ENCODE results near the gene BCL7C. TPM values are rescaled to one million over a fixed set of nuclear protein-coding genes. Genes with fewer than 3 reads are reported as not detected.

Gene BCL7C
- total and polyA plus RNA-seq, 2 of the 13 experiments (the other 11 are each of a cell fraction or from before 2014, with no cell fraction given), result 17.7 to 33.8 TPM

- TF ChIP-seq ZBTB46 (CRISPR knock-in tag; IDR thresholded peaks at IDR 0.05; ENCODE audit: borderline replicate concordance), result no peak
Measured at GRCh38 chr16:30882429-30883310, 11.2 kb downstream of the BCL7C start (continued).

GRCh38 chr16:30876867-30877266 lies 17.0 kb downstream of the BCL7C start:
- no peak for FAIRE-seq
- in situ Hi-C loops (cut with HindIII; ENCODE audit: extremely low pct_ligation_motif_present, low pct_unique_long_range_greater_than_20kb), result no loop called here
- Histone ChIP-seq H3K4me3 (replicated peaks in 1 of 3; ENCODE audit: insufficient read depth in 1 of 3, low read depth in 2 of 3, low read length in 3 of 3) (peak overlapping the region; percentile 84 to 97 (median 86)), H3K27ac (ENCODE audit: extremely low read length, insufficient read depth, low read length) (peak overlapping the region; percentile 86), H3K4me1 (ENCODE audit: insufficient read depth, low read length) (peaks cover 50% of the 10 kb centered on the region), H3K4me2 (ENCODE audit: low read depth, low read length) (peak overlapping the region; percentile 92), H2AFZ (ENCODE audit: low read length) (no peak overlapping the region), H3K79me2 (ENCODE audit: insufficient read depth, low read length) (peaks cover 20% of the 10 kb centered on the region), H4K20me1 (ENCODE audit: insufficient read depth, low read length) (no peaks in the 10 kb centered on the region), H3K9me3 (ENCODE audit: low read length) (no peaks in the 10 kb centered on the region), H3K36me3 (replicated peaks in 1 of 2; ENCODE audit: control insufficient read depth in 1 of 2, insufficient read depth in 2 of 2, low read length in 2 of 2) (peaks cover 2 to 3% of the 10 kb centered on the region in 2 experiments; a peak in 3 of 5 replicates), H3K9ac (ENCODE audit: insufficient read depth, low read depth, low read length) (peak overlapping the region; percentile 91), H3K27me3 (ENCODE audit: control insufficient read depth in 1 of 2, insufficient read depth in 2 of 2, low read length in 2 of 2) (no peaks in the 10 kb centered on the region; a peak in 1 of 5 replicates)
- ChIA-PET CTCF (ENCODE audit: low intra/inter-chr PET ratio, low total read pairs) (no interaction called here), POLR2A (interaction anchor here (1.1 to 4.8 kb wide), 6 partner anchors 9 to 74 kb away, joined by 3 to 69 read pairs (median 12); partner anchors contain the start of gene CTF1)
- peak; percentile 62 for DNase-seq (ENCODE audit: low spot score)
- WGBS (ENCODE audit: low lambda C conversion rate), result 22% methylated on average over 5 of the region's 5 CpGs
- ATAC-seq, result peak; percentile 58
- intact Hi-C loops (cut with micrococcal nuclease; ENCODE audit: unreplicated experiment), result no loop called here
- no TSS peak for BruUV-seq (replicated peaks)
- TF ChIP-seq ZNF296 (CRISPR knock-in tag; conservative IDR thresholded peaks at IDR 0.05) (no peak), ZBTB38 (CRISPR knock-in tag; IDR thresholded peaks at IDR 0.05) (peak; percentile 50; the same call in 1 of the 2 replicates), ZNF781 (CRISPR knock-in tag; IDR thresholded peaks at IDR 0.05; ENCODE audit: borderline replicate concordance, not compliant biosample characterization) (no peak), SRSF9 (IDR thresholded peaks at IDR 0.05; ENCODE audit: borderline replicate concordance, insufficient read depth, low read depth, low read length, poor library complexity, severe bottlenecking) (no peak), MYPOP (CRISPR knock-in tag; IDR thresholded peaks at IDR 0.05) (no peak), CCDC6 (CRISPR knock-in tag; IDR thresholded peaks at IDR 0.05) (no peak), ZNF629 (CRISPR knock-in tag; conservative IDR thresholded peaks at IDR 0.05) (no peak), FOXK1 (CRISPR knock-in tag; IDR thresholded peaks at IDR 0.05; ENCODE audit: borderline replicate concordance, low read depth) (no peak), ISX (CRISPR knock-in tag; conservative IDR thresholded peaks at IDR 0.05) (no peak), FOXM1 (CRISPR knock-in tag; IDR thresholded peaks at IDR 0.05) (no peak), ZC3H4 (CRISPR knock-in tag; IDR thresholded peaks at IDR 0.05; ENCODE audit: borderline replicate concordance) (0 out of 2 replicates have a peak, but pooled peaks have one; percentile 32), ZNF329 (CRISPR knock-in tag; IDR thresholded peaks at IDR 0.05; ENCODE audit: low read depth) (no peak), RAD21 (CRISPR knock-in tag; IDR thresholded peaks at IDR 0.05) (peak; percentile 56; the same call in 1 of the 2 replicates), HINFP (CRISPR knock-in tag; IDR thresholded peaks at IDR 0.05; ENCODE audit: low read depth) (0 out of 2 replicates have a peak, but pooled peaks have one; percentile 11)

Data from HepG2 (cell line).